ENCODE measurements around the gene FLOT1. TPM values are rescaled to one million over a fixed set of nuclear protein-coding genes. Genes with fewer than 3 reads are reported as not detected.
A peak's percentile ranks its signal among the peaks of the same experiment; 100 is the strongest.

The FLOT1 gene
- total and polyA plus RNA-seq, 9 of the 15 experiments (the other 6 are each of a cell fraction or from before 2014, with no cell fraction given) = 11.7 to 149 (median 118) TPM

- peak; percentile 23; the same call in 1 of the 2 replicates for TF ChIP-seq AFF4 (CRISPR knock-in tag; IDR thresholded peaks at IDR 0.05)
- no peak for TF ChIP-seq ZNF57 (CRISPR knock-in tag; IDR thresholded peaks at IDR 0.05)
- TF ChIP-seq BCL6 (CRISPR knock-in tag; IDR thresholded peaks at IDR 0.05) = no peak
- TF ChIP-seq ZNF717 (CRISPR knock-in tag; IDR thresholded peaks at IDR 0.05) = peak; percentile 77
- peak; percentile 49 for TF ChIP-seq FOXP1 (CRISPR knock-in tag; IDR thresholded peaks at IDR 0.05)
- TF ChIP-seq CHD4 (IDR thresholded peaks at IDR 0.05; ENCODE audit: insufficient read depth, insufficient replicate concordance, low read depth, low read length, poor library complexity, severe bottlenecking) = no peak
- 0 out of 2 replicates have a peak, but pooled peaks have one; percentile 21 for TF ChIP-seq BACH1 (tag; IDR thresholded peaks at IDR 0.05)
- TF ChIP-seq FOS (IDR thresholded peaks at IDR 0.05; ENCODE audit: extremely low read depth, insufficient read length) = no peak
- TF ChIP-seq HIVEP1 (CRISPR knock-in tag; IDR thresholded peaks at IDR 0.05) = no peak
- peak; percentile 99 for TF ChIP-seq USF1 (CRISPR knock-in tag; IDR thresholded peaks at IDR 0.05)
- TF ChIP-seq ZNF511 (CRISPR knock-in tag; IDR thresholded peaks at IDR 0.05) = peak; percentile 50; the same call in 1 of the 2 replicates
- TF ChIP-seq CREB5 (CRISPR knock-in tag; IDR thresholded peaks at IDR 0.05) = no peak; the same call in 1 of the 2 replicates
- TF ChIP-seq ZC3H11A (IDR thresholded peaks at IDR 0.05; ENCODE audit: low read depth, low read length) = no peak
- TF ChIP-seq GTF2B (IDR thresholded peaks at IDR 0.05; ENCODE audit: extremely low read depth, insufficient read length) = no peak
- peak; percentile 66; the same call in 1 of the 2 replicates for TF ChIP-seq ETV1 (tag; conservative IDR thresholded peaks at IDR 0.05; ENCODE audit: low read depth)
- no peak for TF ChIP-seq ZNF589 (CRISPR knock-in tag; IDR thresholded peaks at IDR 0.05; ENCODE audit: low read depth)
- TF ChIP-seq ZNF143 (CRISPR knock-in tag; IDR thresholded peaks at IDR 0.05) = peak; percentile 13; the same call in 1 of the 2 replicates
- TF ChIP-seq TRIM24 (IDR thresholded peaks at IDR 0.05) = no peak
- TF ChIP-seq PPARD (CRISPR knock-in tag; IDR thresholded peaks at IDR 0.05) = no peak
- peak; percentile 66 for TF ChIP-seq NR2C2 (CRISPR knock-in tag; IDR thresholded peaks at IDR 0.05)
- TF ChIP-seq NR2C2 (tag; IDR thresholded peaks at IDR 0.05) = no peak; the same call in none of the 2 replicates
Observed at GRCh38 chr6:30721198-30722024, 21.1 kb downstream of the FLOT1 start (continued).
